Measurements from ENCODE around the gene TRIM32.

The TRIM32 gene

DNA sequence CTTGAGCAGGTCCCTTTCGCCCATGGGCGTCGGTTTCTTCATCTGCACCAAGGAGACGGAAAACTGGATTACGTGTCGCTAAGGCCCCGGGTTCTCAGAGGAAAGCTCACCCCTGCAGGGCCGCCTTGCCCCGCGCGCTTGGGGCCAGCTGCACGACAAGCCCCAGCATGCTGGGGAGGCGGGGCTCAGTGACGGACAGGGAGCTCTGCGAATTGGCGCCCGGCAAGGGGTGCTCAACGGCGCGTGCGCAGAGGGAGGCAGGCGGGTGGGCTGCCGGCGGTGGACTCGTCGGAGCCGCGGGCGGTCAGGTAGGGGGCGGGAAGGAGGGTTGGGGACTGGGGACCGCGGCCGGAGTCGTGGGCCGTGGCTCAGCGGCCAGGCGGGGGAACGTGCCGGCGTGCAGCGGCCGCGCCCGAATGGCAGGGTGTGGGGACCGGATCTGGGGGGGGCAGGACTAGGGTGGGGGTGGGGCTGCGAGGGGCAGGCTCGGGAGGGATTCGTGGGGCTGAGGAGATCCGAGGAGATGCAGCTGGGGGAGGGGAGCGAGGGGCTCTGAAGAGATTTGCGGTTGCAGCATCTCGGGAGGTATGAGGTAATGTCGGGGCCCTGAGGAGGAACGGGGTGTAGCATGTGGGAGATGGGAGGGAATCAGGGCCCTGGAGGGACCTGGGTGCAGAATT, at the start of gene TRIM32:
Gene TRIM32, plus strand, starts transcription at position 232 of the 680 bp plus-strand sequence. CDS start 10,438 bp downstream, outside the sequence.
- DNase-seq = peak; percentile 98

DNA sequence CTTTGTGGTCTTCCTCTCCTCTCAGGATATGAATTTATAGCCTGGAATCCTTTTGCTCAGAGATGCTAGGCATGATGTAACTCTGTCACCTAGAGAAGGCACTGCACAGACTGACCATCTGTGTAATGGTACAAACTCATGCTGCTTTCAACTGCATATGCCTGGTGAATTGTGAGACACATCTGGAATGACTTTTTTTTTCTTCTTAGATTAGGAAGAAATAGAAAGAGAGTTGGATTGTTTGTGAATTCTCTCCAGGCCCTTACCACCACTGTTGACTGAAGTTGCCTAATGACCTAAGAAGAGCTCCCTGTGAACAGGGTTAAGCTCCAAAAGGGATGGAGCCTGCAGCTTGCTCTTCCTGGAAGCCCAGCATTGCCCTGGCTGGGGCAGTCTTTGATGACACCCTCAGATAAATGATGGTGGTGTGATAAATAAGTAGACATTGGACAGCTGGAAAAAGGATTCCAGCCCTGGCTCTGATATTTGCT, 47.8 kb upstream of the TRIM32 start:
- DNase-seq = no peak

DNA sequence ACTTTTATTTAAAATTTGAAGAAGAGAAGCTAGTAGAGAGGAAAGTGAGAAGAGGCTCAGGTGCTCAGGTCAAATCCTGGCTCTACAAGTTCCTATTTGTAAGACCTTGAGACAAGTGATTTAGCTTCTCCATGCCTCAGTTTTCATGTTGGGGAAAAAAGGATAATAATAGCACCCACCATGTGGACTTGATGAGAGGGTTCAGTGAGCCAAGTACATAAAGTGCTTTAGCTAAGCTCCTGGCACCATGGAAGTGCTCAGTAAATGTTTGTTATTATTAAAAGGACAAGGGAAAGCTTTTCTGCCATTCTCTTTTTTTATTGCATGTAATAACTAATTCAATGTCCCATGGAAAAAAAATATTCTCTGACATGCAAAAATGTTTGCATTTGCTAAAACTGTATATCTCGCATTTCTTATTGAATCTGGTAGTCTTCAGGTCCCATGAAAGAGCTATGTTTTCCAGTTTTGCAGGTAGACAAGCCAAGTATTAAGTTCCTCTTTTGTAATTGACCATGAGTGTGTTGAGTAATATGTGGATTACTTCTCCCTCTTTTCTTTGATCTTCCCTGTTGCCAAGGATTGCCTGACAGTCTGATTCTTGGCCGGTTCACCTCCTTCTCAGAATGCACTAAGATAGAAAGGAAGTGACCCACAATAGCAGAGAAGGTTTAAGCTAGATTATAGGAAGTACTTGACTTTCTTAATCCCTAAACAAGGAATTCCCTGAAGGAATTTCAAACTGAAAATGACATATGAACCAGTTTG, 45.6 kb upstream of the TRIM32 start:
- no peak for DNase-seq

- DNase-seq = no peak
Observed at GRCh38 chr9:116643691-116644090, 43.4 kb upstream of the TRIM32 start.

- DNase-seq = no peak
Observed at GRCh38 chr9:116644091-116644688, 42.9 kb upstream of the TRIM32 start.

- DNase-seq = no peak
Observed at GRCh38 chr9:116646661-116647514, 40.2 kb upstream of the TRIM32 start.

- no peak for DNase-seq
Observed at GRCh38 chr9:116647515-116647809, 39.6 kb upstream of the TRIM32 start.

- no peak for DNase-seq
Observed at GRCh38 chr9:116653348-116654058, 33.6 kb upstream of the TRIM32 start.

DNA sequence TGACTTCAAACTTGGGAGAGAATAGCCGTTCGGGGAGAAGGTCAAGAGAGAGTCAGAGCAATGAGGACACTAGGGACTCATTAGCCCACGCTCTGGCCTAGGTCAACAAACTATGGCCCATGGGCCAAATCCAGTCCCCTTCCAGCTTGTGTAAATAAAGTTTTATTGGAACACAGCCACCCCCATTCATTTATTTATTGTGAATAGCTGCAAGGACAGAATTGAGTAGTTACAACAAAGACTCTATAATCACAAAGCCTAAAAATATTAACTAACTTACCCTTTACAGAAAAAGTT, 33.1 kb upstream of the TRIM32 start:
- no peak for DNase-seq

DNA sequence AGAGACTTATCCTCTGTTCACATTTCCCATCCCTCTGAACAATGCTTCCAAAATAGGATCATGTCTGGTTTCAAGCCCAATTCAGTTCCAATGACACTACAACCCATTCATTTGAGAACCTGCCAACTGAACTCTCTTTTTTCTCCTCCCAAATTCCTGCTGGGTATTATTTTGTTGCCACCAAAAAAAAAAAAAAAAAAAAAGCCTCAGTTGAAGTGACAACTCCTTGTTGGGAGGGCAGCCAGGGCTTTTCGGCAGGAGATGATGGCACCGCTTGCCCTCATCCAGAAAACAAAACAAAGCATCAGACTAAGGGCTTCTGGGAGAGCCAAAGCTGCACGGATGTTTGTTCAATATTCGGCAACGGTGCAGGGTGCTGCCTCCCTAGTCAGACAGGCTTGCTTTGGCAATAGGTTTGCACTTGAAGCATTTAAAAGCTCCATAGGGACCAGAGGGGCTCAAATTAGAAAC, 30.6 kb upstream of the TRIM32 start:
- no peak for DNase-seq

DNA sequence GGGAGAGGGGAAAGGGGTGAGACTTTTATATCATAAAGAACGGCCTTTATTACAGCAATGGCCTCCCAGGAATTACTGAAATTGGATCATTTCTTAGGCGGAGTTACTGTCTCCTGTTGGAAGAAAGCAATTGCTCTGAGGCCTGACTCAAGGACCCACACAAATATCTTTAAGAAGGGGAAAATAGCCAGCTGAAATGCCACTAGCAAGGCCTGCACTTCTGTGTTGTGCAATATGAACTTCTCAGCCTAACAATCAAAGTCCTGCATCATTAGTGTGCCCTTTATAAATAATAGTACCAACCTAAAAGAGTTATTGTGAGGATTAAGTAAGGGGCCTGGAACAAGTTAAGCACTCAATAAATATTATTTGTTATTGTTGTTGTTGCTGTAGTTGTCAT, 30.1 kb upstream of the TRIM32 start:
- DNase-seq = no peak

- no peak for DNase-seq
Observed at GRCh38 chr9:116658265-116658664, 28.8 kb upstream of the TRIM32 start.

DNA sequence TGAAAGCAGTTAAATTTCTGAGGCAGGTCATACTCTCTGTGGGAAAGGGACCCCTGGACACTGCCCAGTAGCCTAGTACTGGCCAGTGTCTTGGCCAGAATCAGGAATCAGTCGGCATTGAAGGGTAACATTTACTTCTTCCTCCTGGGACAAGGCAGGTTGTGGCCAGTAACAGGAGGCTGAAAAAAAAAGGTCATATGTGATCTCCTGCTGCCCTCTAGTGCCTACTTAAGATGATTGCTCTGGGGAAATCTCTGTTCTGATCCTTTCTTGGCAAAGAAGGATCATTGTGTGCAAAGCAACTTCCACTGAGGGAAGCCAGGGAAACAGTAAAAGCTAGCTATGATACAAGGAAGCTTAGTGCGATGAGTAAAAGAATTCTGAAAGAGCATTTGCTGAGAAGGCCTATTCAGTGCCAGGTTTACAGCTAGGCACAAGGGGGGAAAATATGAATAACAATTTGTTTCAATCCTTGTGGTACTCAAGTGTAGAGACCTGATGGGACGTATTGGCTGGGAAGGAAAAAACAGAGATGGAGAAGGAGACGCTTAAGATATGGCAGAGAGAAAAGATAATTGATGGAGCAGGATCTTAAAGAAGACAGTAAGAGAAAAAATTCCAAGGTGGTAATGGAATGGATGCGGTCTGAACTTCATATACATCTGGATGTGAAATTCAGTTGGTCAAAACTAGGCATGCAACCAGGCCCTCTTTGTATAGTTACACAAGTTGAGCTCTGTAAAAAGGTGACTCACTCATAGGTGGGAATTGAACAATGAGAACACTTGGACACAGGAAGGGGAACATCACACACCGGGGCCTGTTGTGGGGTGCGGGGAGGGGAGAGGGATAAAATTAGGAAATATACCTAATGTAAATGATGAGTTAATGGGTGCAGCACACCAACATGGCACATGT, 25.8 kb upstream of the TRIM32 start:
- no peak for DNase-seq

- DNase-seq = no peak
Observed at GRCh38 chr9:116662646-116663310, 24.3 kb upstream of the TRIM32 start.

GRCh38 chr9:116663581-116663980, 23.5 kb upstream of the TRIM32 start:
- DNase-seq = no peak

DNA sequence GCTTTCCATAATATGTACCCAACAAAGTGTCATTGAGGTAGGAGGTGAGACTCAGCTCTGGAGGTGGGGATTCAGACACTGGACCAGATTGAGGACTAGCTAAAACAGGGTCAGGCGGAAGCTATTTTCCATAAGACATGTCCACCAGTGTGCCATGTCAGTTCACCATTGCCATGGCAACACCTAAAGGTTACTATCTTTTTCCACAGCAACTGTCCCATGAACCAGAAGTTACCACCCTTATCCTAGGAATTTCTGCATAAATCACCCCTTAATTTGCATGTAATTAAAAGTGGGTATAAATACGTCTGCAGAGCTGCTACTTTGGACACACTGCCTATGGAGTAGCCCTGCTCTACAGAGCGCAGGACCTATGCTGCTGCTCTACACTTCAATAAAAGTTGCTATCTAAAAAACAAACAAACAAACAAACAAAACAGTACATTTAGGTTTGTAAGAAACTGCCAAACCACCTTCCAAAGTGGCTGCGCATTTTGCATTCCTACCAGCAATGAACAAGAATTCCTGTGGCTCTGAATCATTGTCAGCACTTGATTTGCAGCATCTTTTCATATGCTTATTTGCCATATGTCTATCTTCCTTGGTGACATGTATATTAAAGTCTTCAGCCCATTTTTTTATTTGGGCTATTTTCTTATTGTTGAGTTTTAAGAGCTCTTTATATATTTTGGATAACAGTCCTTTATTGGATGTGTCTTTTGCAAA, 18.0 kb upstream of the TRIM32 start:
- DNase-seq = no peak

DNA sequence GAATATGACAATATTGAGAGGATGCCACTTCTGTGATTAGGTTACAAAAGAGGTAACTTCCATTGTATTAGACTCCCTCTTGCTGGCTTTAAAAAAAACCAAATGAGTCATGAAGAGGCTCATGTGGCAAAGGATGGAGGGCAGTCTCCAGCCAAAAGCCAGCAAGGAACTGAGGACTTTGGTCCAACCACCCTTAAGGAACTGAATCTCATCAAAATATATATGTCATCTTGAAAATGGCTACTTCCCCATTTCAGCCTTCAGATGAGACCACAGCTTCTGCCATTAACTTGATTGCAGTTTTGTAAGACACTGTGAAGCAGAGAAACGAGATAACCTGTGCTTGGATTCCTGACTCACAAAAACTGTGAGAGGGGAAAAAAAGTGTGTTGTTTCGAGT, 15.5 kb upstream of the TRIM32 start:
- DNase-seq = no peak

DNA sequence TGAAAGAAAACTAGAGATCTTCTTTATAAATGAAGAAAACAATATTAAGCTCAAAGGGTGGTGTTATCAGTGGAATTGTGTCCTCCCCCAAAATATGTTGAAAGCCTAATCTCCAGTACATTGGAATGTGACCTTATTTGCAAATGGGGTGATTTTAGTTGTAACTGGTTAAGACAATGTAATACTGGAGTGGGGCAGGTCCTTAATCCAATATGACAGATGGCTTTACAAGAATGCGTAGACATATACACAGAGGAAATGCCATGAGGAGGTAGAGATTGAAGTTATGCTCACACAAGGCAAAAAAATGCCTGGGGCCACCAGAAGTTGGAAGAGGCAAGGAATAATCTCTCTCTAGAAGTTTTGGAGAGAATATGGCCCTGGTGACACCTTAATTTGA, 13.7 kb upstream of the TRIM32 start:
- DNase-seq = no peak

DNA sequence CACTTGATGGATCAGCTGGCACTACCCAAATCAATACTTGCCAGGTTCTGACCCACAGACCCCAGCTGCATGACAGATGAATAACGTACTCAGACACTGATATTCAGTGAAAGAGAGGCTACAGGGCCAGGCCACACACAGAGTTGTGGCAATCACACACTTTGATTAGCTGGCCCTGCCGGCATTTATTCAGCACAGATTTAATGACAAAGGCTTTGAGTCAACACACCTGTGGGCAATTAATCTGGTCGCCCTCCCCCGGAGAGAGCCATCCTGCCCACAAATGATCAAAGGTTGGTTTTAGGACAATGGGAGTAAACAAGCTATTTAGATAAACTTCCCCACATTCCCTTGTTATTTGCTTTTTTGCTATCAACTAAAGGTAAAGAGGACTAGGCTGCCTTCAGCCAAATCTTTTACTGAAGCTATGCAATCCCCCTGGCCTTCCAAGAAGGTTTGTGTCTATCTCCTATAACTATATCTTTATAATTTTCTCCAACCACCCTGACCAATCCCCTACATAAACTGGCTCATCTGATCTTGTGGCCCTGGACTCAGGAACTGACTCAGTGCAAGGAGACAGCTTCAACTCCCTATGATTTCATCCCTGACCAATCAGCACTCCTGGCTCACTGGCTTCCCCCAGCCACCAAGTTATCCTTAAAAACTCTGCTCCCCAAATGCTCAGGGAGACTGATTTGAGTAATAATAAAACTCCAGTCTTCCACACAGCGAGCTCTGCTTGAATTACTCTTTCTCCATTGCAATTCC, 12.7 kb upstream of the TRIM32 start:
- no peak for DNase-seq
